Choroid plexus epithelial cell (primary cell): ENCODE results near the gene NCAM2.
"Not testable (repeated sequence)": the region's sequence is repeated elsewhere in the genome, so short reads cannot be mapped to it uniquely, and the experiment has no call there.

Experiments
- DNase-seq: peaks from one replicate; pipeline ENCODE4 v3.0.0-alpha.2; 2010; ENCODE audit warnings: low read depth
- H3K4me3 ChIP-seq: 2 replicates; pipeline ENCODE4 v1.5.1; 2011; ENCODE audit warnings: low read depth, mild to moderate bottlenecking, control low read depth, low read length, moderate library complexity
- TF ChIP-seq, protein P1 (sequence below): conservative IDR thresholded peaks from 2 replicates; pipeline ENCODE4 v1.5.1; 2011; ENCODE audit warnings: low read depth, mild to moderate bottlenecking, control low read depth, inconsistent platforms, low read length, moderate library complexity

Gene NCAM2

DNA sequence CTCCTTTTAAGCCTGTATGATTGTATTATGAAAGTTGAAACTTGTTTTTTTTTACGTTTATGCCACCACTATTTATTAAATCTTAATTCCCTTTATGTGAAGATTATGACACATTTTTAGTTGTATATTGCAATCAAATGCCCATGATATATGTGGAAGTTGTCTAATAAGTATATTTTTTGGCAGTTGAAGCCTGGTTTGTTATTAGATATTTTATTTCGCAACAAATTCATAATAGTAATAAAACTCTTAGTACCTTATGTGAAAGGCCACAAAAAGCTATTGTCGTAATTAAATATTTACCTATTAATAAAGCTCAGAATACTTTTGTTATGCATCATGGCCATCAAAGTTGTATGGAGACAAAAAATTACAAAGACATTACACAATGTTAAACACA is 386.8 kb downstream of the NCAM2 start:
- TF ChIP-seq, protein P1, sequence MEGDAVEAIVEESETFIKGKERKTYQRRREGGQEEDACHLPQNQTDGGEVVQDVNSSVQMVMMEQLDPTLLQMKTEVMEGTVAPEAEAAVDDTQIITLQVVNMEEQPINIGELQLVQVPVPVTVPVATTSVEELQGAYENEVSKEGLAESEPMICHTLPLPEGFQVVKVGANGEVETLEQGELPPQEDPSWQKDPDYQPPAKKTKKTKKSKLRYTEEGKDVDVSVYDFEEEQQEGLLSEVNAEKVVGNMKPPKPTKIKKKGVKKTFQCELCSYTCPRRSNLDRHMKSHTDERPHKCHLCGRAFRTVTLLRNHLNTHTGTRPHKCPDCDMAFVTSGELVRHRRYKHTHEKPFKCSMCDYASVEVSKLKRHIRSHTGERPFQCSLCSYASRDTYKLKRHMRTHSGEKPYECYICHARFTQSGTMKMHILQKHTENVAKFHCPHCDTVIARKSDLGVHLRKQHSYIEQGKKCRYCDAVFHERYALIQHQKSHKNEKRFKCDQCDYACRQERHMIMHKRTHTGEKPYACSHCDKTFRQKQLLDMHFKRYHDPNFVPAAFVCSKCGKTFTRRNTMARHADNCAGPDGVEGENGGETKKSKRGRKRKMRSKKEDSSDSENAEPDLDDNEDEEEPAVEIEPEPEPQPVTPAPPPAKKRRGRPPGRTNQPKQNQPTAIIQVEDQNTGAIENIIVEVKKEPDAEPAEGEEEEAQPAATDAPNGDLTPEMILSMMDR: no peak
- no peak overlapping the region for H3K4me3 ChIP-seq
- no peak for DNase-seq

DNA sequence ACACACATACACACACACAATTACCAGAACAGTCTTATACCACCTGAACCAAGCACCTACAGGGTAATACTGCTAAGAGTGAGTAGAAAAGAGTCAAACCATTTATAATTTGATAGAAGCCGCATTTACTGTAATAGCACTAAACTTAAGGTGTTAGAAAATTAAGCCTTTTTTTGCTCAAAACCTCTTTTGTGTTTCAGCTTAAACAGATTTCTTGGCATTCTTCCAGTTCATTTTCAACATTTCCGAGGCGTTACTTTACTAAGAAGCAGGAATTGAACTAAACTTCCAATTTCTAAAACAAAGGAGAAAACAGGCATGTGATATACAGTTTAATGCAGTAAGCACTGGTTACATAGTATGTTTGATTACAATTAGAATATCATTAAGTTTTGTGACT is 387.2 kb downstream of the NCAM2 start:
- TF ChIP-seq, protein P1: no peak
- no peak overlapping the region for H3K4me3 ChIP-seq
- no peak for DNase-seq

DNA sequence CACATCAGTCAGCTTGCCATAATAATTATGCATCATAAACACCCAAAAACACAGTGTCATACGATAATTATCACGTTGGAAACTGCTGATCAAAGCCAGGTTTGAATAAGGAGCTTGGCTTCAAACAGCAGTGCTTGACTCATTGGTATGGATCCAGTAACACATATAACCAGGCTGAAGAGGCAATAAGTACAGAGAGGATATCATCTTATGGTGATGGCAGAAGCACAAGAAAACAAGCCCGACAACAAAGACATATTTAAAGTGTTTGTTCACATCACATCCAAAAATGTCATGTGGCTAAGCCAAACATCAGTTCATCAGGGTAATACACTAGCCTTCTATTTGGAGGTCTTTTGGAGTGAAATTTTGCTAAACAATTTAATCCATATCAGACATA is 389.7 kb downstream of the NCAM2 start:
- H3K4me3 ChIP-seq: no peak overlapping the region
- DNase-seq: no peak
- TF ChIP-seq, protein P1: no peak

DNA sequence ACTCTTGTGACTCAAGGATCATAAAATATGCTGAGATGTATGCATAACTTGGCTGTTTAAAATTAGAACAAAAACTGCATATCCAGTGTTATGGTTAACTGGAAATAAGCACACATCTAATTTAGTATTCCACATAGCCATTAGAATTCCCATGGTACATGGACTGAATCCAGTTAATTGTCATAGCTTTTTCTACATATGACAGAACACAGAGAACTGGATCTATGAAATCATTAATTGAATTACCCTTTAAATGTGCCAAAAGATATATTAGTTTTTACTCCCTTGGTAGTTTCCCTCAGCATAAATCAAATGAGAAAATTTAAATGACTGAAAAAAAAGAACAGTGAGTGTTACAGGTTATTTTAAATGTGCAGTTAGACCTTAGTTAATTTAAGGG is 395.9 kb downstream of the NCAM2 start:
- TF ChIP-seq, protein P1: no peak
- H3K4me3 ChIP-seq: no peak overlapping the region
- DNase-seq: no peak

DNA sequence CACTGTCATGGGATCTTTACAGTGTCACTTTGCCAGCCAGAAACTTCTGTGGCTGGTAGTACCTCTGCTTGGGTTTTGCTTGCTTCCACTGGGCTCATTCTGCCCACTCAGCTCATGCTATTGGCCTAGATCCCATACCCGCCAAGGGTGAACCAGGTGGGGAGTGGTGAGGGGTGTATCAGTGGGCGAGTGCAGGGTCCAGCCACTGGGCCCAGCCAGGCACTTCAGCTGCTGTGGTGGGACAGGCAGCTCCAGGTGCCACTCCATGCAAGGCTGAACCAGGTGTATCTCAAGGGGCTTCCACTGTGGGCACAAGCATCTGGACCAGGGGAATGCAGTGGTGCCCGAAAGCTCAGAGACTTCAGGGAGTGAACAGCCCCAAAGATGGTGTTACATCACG is 398.2 kb downstream of the NCAM2 start:
- no peak for DNase-seq
- TF ChIP-seq, protein P1: no peak
- no peak overlapping the region for H3K4me3 ChIP-seq

DNA sequence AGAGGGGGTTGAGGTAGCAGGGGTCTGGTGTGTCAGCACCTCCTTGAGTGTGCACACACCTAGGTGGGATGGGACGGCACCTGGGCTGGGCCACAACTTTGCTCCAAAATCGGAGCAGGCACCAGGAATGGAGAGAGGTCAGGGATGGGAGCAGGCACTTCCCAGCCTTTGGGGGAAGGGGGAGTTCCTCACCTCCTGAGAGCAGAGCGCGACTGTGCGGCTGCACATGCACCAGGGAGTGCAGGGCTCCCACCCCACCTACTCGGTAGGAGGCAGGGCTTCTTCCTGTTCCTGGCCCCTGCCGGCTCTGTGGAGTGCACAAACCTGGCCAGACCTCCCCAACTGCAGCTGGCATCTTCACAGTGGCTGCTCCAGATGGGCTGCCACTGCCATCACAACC is 399.3 kb downstream of the NCAM2 start:
- H3K4me3 ChIP-seq: no peak overlapping the region
- TF ChIP-seq, protein P1: no peak
- DNase-seq: no peak

DNA sequence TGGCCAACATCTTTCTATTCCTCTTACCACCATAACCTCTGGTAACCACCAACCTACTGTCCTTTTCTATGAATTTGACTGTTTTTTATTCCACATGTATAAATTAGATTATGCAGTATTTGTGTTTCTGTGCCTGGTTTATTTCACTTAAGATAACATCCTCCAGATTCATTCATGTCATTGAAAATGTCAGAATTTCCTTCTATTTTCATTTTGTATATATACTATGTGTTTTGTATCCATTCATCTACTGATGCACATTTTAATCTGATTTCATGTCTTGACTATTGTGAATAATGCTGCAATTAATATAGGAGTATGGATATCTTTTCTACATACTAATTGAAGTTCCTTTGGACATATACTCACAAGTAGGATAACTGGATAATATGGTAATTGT is 403.2 kb downstream of the NCAM2 start:
- DNase-seq: no peak
- TF ChIP-seq, protein P1: no peak
- H3K4me3 ChIP-seq: no peak overlapping the region

DNA sequence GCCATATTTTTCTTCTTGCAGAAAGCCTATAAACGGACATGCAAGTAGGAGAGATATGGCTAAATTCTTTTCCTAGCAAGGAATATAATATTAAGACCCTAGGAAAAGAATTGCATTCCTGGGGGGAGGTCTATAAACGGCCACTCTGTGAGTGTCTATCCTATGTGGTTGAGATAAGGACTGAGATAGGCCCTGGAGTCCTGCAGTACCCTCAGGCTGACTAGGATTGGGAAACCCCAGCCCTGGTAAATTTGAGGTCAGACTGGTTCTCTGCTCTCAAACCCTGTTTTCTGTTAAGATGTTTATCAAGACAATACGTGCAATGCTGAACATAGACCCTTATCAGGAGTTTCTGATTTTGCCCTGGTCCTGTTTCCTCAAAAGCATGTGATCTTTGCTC is 404.0 kb downstream of the NCAM2 start:
- not testable (repeated sequence) for H3K4me3 ChIP-seq, DNase-seq

DNA sequence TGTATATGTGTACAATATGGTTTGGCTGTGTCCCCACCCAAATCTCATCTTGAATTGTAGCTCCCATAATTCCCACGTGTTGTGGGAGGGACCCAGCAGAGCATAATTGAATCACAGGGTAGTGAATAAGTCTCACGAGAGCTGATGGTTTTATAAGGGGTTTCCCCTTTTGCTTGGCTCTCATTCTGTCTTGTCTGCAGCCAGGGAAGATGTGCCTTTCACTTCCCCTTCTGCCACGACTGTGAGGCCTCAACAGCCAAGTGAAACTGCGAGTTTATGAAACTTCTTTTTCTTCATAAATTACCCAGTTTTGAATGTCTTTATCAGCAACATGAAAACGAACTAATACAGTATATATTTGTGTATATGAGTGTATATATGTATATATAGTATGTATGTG is 406.1 kb downstream of the NCAM2 start:
- H3K4me3 ChIP-seq, DNase-seq: not testable (repeated sequence)
